ENCODE results near the gene ZIC1.

Gene ZIC1

DNA sequence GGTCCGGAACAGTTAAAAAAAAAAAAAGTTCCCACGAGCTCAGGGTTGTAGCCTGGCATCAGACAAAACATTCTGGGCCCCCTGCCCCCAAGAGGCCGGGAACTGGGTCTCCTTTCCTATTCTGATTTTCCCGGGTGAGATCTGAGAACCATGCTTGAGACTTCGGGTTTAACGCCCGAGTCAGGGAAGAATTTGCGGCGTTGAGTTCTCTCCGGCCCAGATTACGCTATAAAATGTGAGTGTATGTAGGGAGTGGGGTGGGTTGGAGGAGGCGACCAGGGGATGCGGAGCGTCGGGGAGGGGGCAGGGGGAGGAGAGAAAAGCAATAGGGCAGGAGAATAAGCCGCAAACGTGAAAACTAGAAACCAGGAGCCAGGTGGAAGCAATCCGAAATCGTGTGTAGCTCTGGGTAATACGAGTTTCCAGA is 2.7 kb downstream of the ZIC1 start:
- DNase-seq = no peak

DNA sequence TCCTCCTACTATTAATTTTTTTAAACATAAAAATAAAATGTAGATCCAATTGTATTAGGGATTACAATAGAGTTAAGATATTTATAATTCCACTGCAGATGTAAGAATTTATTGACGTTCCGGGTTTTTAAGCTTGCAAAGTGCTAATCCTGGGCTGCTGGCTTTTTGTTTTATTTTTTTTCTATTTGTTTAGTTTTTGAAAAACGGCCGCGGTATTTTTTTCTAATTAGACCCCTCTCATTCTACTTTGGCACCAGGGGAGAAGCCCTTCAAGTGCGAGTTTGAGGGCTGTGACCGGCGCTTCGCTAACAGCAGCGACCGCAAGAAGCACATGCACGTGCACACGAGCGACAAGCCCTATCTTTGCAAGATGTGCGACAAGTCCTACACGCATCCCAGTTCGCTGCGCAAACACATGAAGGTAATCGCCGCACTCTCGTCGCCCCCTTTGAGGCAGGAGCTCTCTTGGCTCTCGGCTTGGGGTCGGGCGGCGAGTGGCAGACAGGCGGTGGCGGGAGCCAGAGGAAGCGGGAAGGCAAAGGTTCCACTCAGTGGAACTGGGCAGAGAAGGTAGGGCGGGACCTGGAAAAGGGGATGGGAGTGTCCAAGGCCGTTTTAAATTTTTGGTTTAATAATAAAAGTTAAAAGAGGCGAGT is 3.2 kb downstream of the ZIC1 start:
- no peak for DNase-seq

GRCh38 chr3:147412917-147413685 is 3.9 kb downstream of the ZIC1 start:
- DNase-seq = no peak

DNA sequence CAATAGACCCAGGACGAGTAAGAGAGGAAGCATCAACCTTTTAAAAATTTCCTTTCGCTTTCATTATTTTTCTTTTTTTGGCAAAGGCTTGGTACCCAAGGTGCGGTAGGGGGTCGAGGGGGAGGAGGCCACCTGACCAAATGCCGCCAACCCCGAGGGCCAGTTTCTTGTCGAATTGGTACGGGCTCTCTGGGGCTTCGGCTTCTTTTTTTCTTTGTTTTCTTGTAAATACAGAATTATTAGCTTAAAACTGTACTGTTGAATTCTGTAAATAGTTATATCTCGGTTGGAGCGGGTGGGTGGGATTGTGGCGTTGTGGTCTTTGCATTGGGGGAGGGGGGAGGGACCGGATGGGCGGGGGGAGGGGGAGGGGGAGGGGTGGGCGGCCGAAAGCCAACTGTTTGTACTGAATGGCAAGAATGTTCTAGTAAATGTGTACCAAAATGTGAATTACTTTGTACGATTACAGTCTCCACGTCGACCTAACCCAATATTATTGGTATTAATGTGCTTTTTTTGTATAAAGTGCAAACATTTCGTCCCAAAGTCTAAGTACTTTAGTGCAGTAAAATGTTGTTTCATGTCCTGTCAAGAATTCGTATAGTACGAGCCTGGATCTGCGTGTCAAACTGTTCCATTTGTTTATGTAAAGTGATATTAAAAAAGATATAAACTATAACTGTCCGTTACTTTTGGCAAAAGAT is 4.7 kb downstream of the ZIC1 start:
- no peak for DNase-seq

- DNase-seq = no peak
These were observed 5.4 kb downstream of the ZIC1 start for GRCh38 chr3:147414390-147415138.

DNA sequence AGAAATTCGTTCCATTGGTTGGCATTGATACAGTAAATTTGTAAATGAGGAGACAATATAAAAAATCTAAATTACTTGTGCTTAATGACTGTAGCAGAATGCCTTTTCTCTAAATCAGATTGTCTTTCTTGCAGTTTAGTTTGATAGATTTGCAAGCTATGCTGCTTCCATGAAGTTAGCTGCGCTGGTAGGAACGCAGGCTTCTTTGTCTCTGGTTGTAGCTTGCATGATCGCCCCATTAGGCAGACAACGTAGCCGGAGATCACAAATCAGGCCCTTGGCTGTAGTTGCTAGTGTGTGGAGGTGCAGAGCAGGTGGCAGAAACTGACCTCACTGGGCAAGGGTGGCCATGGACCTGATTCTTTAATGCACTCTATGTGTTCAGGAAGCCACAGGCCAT is 6.1 kb downstream of the ZIC1 start:
- no peak for DNase-seq

DNA sequence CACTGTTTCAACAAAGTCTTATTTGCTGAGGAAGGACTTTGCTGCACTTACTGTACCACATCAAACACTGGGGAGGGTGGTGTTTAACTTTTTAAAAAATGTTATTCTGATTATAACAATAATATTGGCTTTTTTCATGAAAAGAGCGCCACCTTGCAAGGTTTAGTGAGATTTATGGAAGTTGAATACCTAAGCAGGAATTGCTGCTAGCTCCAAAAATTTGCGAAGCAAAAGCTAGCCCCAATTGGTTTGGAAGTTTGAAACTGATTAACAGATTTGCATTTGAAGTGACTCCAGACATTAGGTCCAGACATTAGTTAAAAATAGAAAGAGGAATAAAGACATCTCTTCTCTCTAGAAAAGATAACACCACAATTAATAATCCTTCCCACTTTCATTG is 6.7 kb downstream of the ZIC1 start:
- DNase-seq = no peak

GRCh38 chr3:147416931-147417330 is 7.8 kb downstream of the ZIC1 start:
- DNase-seq = no peak

DNA sequence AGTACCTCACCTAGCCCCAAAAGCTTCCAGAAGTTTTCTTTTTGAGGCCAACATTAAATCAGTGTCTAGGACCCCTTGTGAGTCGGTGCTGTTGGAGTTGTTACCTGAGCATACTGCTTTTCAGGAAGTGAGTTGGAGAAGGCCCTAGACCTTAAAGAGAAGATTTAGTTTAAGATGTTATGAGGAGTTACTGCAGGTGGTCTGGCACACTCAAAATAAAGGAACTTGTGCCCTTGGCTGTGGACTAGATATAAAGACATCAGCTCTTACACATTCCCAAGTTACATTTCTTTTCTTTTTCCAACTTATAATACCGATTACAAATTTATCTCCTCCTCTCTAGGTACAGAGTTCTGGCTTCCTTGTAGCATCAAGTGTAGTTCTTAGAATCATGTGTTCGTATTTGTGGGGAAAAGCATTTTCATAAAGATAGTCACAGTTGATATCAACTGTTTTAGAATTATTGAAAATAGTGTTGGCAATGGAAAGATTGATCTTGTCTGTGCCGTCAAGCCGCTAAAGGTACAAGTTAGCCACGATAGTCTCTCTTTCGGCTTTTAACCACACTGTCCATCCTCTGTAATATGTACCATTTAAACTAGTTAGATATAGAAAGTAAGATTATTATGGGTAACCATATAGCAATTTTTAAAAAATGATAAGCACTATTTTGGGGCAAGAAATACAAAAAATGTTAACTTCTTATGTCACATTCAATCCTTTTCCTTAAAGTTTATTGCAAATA is 8.6 kb downstream of the ZIC1 start:
- DNase-seq = no peak

- no peak for DNase-seq
These were observed 9.2 kb downstream of the ZIC1 start for GRCh38 chr3:147418371-147418781.

DNA sequence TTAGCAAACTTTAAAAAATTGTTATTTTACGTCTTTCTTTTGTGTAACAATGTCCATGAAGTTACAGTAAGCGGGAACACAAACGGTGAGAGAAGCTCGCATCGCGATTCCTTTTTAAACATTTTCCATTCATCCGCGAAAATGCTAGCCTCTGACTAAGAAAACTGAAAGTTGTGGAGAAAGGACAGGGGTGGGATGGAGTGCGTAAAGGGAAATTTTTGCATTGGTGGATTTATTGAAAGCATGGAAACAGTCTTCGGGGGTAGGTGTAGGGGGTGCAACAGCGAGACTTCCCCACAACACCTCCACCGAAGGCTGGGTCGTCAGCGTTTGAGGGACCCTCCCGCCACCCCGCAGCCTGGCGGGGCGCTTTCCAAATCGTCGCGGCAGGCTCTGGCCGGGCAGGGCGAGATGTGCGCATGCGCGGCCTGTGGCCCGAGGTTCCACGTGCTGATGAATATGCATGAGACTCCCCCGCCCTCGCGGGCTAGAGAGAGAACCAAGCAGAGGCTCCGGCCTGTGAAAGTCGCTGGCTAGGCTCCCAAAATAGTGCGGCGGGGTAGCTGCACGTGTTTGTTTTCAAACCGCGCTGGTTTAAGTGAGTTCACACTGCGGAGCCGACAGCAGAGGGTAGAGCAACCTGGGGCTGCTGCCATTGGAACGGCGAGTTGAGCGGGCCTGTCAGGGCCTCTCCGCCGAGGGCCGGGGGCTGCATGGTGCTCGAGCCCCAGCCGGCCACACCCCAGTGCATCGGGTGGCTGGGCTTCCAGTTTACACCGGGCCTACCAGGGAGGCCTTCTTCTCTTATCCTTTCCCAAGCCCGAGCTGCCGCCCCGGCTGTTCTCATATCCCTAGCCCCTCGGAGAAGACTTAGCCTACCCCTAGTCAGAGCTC is 9.9 kb downstream of the ZIC1 start:
- no peak for DNase-seq

- no peak for DNase-seq
These were observed 10.6 kb downstream of the ZIC1 start for GRCh38 chr3:147419781-147420224.

- DNase-seq = no peak
These were observed 11.4 kb downstream of the ZIC1 start for GRCh38 chr3:147420353-147421183.

DNA sequence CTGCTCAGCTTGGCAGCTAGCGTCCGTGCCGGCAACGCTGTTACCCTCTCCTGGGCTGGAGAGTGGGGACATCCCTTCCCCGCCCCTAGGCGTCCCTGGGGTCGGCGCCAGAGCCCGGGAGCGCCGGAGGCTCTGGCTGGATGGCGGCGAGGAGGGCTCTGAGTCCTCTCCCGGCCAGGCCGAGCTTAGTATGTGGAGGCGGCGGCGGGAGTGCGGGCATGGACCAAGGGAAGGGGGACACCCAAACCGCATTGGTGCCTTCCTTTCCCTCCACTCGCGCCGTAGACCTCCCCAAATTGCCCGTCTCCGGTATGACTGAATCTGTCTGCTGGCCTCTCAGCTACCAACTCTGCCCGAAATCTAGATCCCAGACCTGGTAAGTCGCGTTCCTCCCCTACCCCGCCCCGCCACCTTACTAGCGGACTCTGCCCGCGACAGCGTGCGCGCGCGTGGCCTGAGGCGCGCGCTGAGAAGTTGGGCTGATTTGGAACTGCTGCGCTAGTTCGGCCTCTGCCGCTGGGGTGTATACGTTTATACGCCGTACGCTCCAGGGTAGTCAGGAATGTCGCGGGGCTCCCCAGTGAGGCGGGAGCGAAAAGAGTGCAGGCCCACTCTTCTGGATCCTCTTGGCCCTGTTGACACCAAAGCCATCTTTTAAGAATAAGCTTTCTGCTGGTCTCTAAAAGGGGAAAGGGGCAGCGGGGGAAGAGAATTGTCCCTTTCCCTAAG is 12.2 kb downstream of the ZIC1 start:
- no peak for DNase-seq

DNA sequence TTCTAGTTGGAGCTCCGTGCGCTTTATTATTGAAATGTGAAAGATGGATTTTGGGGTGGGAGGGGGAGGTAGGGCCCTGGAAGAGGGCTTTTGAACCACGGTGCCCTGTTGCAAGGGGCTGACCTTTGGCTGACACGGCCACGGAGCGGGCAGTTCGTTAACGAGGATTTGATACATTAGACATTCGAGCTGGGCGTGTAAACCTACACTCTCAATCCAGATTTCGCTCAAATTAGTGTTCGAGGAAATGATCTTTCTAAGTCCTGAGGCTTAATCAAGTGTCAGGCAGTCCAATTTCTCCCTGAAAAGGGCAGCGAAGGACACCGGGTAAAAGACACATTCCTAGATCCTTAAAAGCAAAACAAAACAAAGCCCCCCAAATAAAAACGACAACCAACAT is 13.0 kb downstream of the ZIC1 start:
- DNase-seq = no peak

DNA sequence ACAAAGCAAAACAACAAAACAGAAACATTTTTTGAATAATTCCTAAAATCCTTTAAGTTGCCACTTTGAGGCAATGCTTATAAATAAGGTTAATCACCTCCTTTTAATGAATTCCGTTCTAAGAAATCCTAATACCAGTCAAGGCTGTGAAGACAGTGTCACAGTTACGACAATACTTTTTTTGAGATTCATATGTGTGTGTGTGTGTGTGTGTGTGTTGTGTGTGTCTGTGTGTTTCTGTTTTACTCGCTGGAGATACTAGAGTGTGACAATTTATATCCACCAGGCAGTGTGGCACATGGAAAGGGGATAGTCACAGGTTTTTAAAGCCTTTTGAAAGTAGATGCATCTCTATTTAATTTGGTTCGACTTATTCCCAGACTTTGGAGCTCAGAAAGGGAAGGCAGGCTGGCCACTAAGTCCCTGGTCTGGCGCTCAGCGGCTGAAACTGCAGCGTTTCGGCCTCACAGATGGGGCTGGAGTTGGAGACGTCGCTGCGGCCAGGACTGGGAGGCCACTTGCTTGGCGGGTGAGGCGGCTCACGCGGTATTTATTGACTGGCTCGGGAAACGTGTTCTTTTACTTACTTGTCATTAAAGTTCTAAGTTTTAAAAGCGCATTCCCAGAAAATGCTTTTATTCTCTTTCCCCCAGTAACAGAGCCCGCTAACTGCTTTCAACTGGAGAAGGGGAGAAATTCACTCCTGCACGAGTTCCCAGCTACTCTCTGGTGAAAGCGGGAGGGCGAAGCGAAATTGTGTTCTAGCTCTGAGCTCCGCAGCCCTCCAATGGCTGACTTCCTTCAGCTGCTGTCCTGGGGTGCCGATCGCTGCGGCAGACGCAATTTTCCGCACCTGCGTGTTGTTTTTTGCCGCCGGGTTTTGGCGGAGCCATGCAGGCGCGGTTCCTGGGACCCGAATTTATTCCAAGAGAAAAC is 13.7 kb downstream of the ZIC1 start:
- DNase-seq = no peak

GRCh38 chr3:147423537-147423797 is 14.3 kb downstream of the ZIC1 start:
- no peak for DNase-seq

GRCh38 chr3:147423798-147424580 is 14.8 kb downstream of the ZIC1 start:
- no peak for DNase-seq

Data from NCI-H526 (cell line).